GM08714 (cell line): ENCODE data around the gene ALPI.
"Not testable (repeated sequence)": the region's sequence is repeated elsewhere in the genome, so short reads cannot be mapped to it uniquely, and the experiment has no call there.

Source experiments
- H3K4me3 ChIP-seq: fragments of 200-500 bp; sonication (Bioruptor generic); 2 replicates; pipeline ENCODE4 v1.5.1; 2014; ENCODE audit warnings: mild to moderate bottlenecking, low read length, inconsistent platforms
- ZNF274 ChIP-seq: IDR thresholded peaks from 2 replicates; pipeline ENCODE4 v1.6.1; 2012; ENCODE audit warnings: mild to moderate bottlenecking, low read depth, low read length

Gene ALPI

GRCh38 chr2:232444409-232445148, 11.4 kb upstream of the ALPI start:
- no peak overlapping the region for H3K4me3 ChIP-seq
- no peak for TF ChIP-seq ZNF274

GRCh38 chr2:232445149-232445885, 10.6 kb upstream of the ALPI start:
- H3K4me3 ChIP-seq: not testable (repeated sequence)

DNA sequence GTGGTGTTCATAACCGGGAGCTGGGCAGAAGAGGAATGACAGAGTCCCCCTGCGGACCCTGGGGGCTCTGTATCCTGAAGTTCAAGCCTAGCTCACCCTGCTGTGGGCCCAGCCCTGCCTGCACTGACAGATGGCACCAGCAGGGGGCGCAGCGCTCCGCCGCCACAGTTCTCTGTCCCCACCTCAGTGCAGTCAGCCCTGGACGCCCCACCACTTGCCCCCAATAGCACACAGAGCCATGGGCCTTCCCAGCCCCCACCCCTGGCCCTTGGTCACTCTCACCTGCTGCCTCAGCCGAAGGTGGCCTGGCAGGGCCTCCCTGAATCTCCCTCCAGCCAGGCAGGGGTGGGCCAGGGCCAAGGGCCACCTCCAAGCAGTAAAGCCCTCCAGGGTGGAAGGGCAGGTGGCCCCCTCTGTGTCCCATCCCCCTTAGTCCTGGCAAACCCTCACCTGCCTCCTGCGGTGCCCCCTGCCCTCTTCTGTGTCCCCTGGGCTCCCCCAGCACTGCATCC, 9.6 kb upstream of the ALPI start:
- H3K4me3 ChIP-seq: not testable (repeated sequence)

DNA sequence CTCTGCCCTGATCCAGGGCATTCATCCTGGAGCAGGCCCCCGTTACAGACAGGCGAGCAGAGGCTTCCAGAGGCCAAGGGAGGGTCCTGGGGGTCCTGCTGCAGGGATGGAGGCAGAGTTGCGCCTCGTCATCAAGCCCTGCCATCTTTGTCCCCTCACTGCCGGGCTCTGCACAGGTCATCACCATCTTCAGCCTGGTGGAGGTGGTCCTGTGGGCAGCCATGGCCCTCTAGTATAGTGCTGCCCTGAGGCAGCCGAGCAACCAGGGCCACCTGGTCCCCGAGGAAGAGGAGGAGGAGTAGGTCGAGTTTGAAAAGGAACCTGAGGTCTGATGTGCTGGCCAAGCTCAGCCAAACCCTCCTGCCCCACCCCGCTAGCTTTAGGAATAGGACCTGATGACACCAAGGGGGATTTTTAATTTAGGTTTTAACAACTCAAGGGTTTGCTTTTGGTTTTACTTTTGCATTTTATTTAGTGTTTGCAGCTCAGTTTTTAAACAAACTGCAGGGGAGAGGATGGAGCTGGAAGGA, 8.8 kb upstream of the ALPI start:
- H3K4me3 ChIP-seq: no peak overlapping the region
- no peak for TF ChIP-seq ZNF274

- H3K4me3 ChIP-seq: no peak overlapping the region
- TF ChIP-seq ZNF274: no peak
Observed at GRCh38 chr2:232447638-232448303, 8.2 kb upstream of the ALPI start.

DNA sequence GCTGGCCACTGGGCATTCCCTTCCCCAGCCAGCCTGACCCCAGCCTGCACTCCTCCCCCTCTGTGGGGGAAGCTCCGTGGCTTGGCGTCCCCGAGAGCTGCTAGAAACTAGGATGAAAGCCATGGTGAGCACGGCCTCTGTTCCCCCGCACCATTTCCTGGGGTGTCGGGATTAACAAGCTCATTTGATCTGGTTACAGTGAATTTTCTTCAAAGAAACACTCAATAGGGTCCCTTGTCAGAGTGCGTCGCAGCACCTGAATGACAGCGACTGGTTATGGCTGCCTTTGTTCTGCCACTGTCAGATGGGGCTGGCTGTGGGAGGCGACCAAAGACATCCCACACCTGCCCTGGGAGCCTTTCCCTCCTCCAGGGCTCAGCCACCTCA, 7.7 kb upstream of the ALPI start:
- TF ChIP-seq ZNF274: no peak
- no peak overlapping the region for H3K4me3 ChIP-seq

DNA sequence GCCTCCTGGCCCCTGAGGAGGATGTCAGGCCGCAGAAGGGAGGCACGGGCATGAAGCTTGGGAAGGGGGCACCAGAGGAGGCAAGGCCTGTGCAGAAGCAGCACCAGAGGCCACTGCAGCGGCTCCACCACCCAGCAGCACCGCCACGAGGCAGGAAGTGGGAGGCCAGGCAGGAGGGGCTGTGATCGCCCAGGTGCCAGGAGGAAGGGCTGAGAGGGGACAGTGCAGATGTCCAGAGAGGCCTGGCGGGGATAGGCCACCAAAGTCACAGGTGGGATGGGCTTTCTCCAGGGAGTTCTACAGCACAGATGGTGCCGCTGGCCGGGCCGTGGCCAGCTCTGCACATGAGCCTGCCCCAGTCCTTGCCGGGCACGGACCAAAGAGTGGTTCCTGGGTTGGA, 6.0 kb upstream of the ALPI start:
- TF ChIP-seq ZNF274: no peak
- no peak overlapping the region for H3K4me3 ChIP-seq

DNA sequence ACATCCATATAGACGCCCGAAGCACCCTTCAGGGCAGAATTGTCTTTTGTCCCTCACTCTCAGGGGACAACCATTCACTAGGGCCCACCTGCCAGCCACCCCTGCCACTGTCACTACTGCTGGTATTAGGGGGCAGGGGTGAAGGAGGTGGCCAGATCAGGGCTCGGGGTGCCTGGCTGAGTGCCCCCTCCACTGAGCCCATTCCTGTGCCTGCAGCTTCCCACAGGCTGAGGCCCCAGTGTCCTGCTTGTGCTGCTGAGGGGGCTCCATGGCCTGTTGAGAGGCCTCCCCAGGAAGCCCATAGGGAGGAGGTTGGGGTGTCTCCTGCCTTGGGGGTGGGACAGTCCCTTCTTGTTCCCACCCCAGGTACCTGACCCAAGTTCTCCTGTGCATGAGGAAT, 4.3 kb upstream of the ALPI start:
- H3K4me3 ChIP-seq: not testable (repeated sequence)

GRCh38 chr2:232454630-232455029, 1.3 kb upstream of the ALPI start:
- TF ChIP-seq ZNF274: no peak
- H3K4me3 ChIP-seq: no peak overlapping the region

GRCh38 chr2:232456296-232457120, 555 bp downstream of the ALPI start:
- H3K4me3 ChIP-seq: no peak overlapping the region
- TF ChIP-seq ZNF274: no peak

- TF ChIP-seq ZNF274: no peak
- no peak overlapping the region for H3K4me3 ChIP-seq
Observed at GRCh38 chr2:232457121-232458011, 1.4 kb downstream of the ALPI start.

GRCh38 chr2:232458051-232458660, 2.2 kb downstream of the ALPI start:
- no peak overlapping the region for H3K4me3 ChIP-seq
- no peak for TF ChIP-seq ZNF274
